OCI-LY7 (cell line): ENCODE data around the gene ITGB7. TPM values are rescaled to one million over a fixed set of nuclear protein-coding genes. Genes with fewer than 3 reads are reported as not detected.

Experiments used
- BruUV-seq: library from RNA; stranded (reverse); fragments of 400-500 nt; replicated peaks from 2 replicates; lab custom pipeline; 2021; lab: Mats Ljungman, UMichigan
- CTCF ChIA-PET: fragments of 300-600 bp; sonication (Branson Sonifier 250); formaldehyde crosslinking; loops from one replicate; lab custom pipeline; 2022; ENCODE audit warnings: antibody characterized with exemption; ENCODE audit not compliant: unreplicated experiment; lab: Charles Lee
- POLR2A ChIA-PET: fragments of 300-600 bp; sonication (Branson Sonifier 250); formaldehyde crosslinking; loops from one replicate; lab custom pipeline; 2022; ENCODE audit warnings: antibody characterized with exemption; lab: Charles Lee
- DNase-seq: peaks from one replicate; pipeline ENCODE4 v3.0.0-alpha.2; 2015; ENCODE audit warnings: low spot score
- H2AFZ ChIP-seq: fragments of 200-600 bp; sonication (generic), shearing (Covaris generic); 2 replicates; pipeline ENCODE4 v1.6.1; 2014; ENCODE audit warnings: mild to moderate bottlenecking, antibody characterized with exemption, low read length, moderate library complexity
- H3K27ac ChIP-seq: fragments of 200-600 bp; sonication (generic); 2 replicates; pipeline ENCODE4 v1.5.1; 2014; ENCODE audit warnings: mixed run types, low read depth, mild to moderate bottlenecking, moderate library complexity, low read length, inconsistent platforms; ENCODE audit not compliant: poor library complexity, severe bottlenecking
- H3K36me3 ChIP-seq: fragments of 200-600 bp; sonication (generic); 2 replicates; pipeline ENCODE4 v1.6.1; 2014; ENCODE audit warnings: mild to moderate bottlenecking, antibody characterized with exemption, low read length, moderate library complexity, mixed read lengths; ENCODE audit not compliant: insufficient read depth
- H3K4me1 ChIP-seq: fragments of 200-600 bp; sonication (generic); 2 replicates; pipeline ENCODE4 v1.5.1; 2014; ENCODE audit warnings: mild to moderate bottlenecking, low read length; ENCODE audit not compliant: insufficient read depth, poor library complexity, severe bottlenecking
- H3K4me2 ChIP-seq: fragments of 200-600 bp; sonication (generic); 2 replicates; pipeline ENCODE4 v1.6.1; 2014; ENCODE audit warnings: mild to moderate bottlenecking, low read length
- H3K4me3 ChIP-seq: fragments of 200-600 bp; sonication (generic); 2 replicates; pipeline ENCODE4 v1.5.1; 2014; ENCODE audit warnings: mild to moderate bottlenecking, low read depth, low read length; ENCODE audit not compliant: poor library complexity, severe bottlenecking
- H3K79me2 ChIP-seq: fragments of 200-600 bp; sonication (generic); 2 replicates; pipeline ENCODE4 v1.6.1; 2016; ENCODE audit warnings: low read depth, mild to moderate bottlenecking, low read length, moderate library complexity, mixed read lengths; ENCODE audit not compliant: insufficient read depth
- H3K9me2 ChIP-seq: fragments of 200-600 bp; sonication (generic); 2 replicates; pipeline ENCODE4 v1.6.1; 2016; ENCODE audit warnings: mild to moderate bottlenecking, low read length, mixed read lengths; ENCODE audit not compliant: insufficient read depth
- H3K9me3 ChIP-seq: fragments of 200-600 bp; sonication (generic); 2 replicates; pipeline ENCODE4 v1.6.1; 2014; ENCODE audit warnings: mild to moderate bottlenecking, mixed run types, low read length, mixed read lengths
- H4K20me1 ChIP-seq: fragments of 200-600 bp; sonication (generic); 2 replicates; pipeline ENCODE4 v1.6.1; 2014; ENCODE audit warnings: mild to moderate bottlenecking, antibody characterized with exemption, low read length, moderate library complexity, mixed read lengths; ENCODE audit not compliant: insufficient read depth
- EZH2phosphoT487 ChIP-seq: fragments of 200-600 bp; sonication (generic); IDR thresholded peaks from 2 replicates; pipeline ENCODE4 v1.6.1; 2018; ENCODE audit warnings: low read depth, borderline replicate concordance, mild to moderate bottlenecking, mixed run types, antibody characterized with exemption, low read length, moderate library complexity, mixed read lengths
- intact Hi-C: fragments of 100-400 bp; cut with micrococcal nuclease; formaldehyde crosslinking; loops from one replicate; pipeline ENCODE4 v1.10.0; 2022; ENCODE audit not compliant: unreplicated experiment
- total RNA-seq, 2 experiments: library from RNA; depleted of rRNA in 1 of 2; stranded (reverse); fragments of >200 nt in 1 of 2; shearing (Covaris generic) in 1 of 2; gene quantifications; 2 replicates each; pipeline ENCODE4 v1.2.3, GENCODE V29; 2014 to 2022
- TF ChIP-seq, protein P1 (sequence below): fragments of 200-600 bp; sonication (generic); conservative IDR thresholded peaks from 2 replicates; pipeline ENCODE4 v1.5.1; 2014; ENCODE audit warnings: mild to moderate bottlenecking, antibody characterized with exemption, low read length, moderate library complexity, mixed read lengths

ITGB7 gene
- total RNA-seq, 2 experiments from 2014 or later = 51.7 to 207 TPM

GRCh38 chr12:53187145-53187899, 19.7 kb downstream of the ITGB7 start:
- Histone ChIP-seq H3K9me2 (no peaks in the 10 kb centered on the region), H3K27ac (no peak overlapping the region), H3K4me1 (peaks cover 29% of the 10 kb centered on the region), H3K79me2 (peaks cover 16% of the 10 kb centered on the region), H4K20me1 (no peaks in the 10 kb centered on the region), H3K4me3 (no peak overlapping the region), H3K36me3 (peaks cover 95% of the 10 kb centered on the region), H3K4me2 (no peak overlapping the region), H3K9me3 (no peaks in the 10 kb centered on the region), H2AFZ (no peak overlapping the region)
- DNase-seq = no peak
- intact Hi-C loops = no loop called here
- ChIA-PET CTCF (interaction anchor here (0.5 to 1.6 kb wide), 3 partner anchors 11 to 313 kb away, joined by 3 to 9 read pairs (median 3); no protein-coding TSS in a partner anchor), POLR2A (interaction anchor here (0.5 to 1.1 kb wide), 7 partner anchors 13 to 108 kb away, joined by 3 to 5 read pairs (median 4); partner anchors contain the start of genes ITGB7 and SPRYD3)
- TSS peak; percentile 6 for BruUV-seq
- no peak for TF ChIP-seq EZH2phosphoT487
- TF ChIP-seq, protein P1, sequence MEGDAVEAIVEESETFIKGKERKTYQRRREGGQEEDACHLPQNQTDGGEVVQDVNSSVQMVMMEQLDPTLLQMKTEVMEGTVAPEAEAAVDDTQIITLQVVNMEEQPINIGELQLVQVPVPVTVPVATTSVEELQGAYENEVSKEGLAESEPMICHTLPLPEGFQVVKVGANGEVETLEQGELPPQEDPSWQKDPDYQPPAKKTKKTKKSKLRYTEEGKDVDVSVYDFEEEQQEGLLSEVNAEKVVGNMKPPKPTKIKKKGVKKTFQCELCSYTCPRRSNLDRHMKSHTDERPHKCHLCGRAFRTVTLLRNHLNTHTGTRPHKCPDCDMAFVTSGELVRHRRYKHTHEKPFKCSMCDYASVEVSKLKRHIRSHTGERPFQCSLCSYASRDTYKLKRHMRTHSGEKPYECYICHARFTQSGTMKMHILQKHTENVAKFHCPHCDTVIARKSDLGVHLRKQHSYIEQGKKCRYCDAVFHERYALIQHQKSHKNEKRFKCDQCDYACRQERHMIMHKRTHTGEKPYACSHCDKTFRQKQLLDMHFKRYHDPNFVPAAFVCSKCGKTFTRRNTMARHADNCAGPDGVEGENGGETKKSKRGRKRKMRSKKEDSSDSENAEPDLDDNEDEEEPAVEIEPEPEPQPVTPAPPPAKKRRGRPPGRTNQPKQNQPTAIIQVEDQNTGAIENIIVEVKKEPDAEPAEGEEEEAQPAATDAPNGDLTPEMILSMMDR = no peak

GRCh38 chr12:53186745-53187144, 20.3 kb downstream of the ITGB7 start:
- TF ChIP-seq, protein P1 = no peak
- no peak for TF ChIP-seq EZH2phosphoT487
- H3K36me3 ChIP-seq = peaks cover 95% of the 10 kb centered on the region
- CTCF ChIA-PET = interaction anchor here (1.6 kb wide), 1 partner anchor 12 kb away, joined by 9 read pairs; no protein-coding TSS in a partner anchor

More at GRCh38 chr12:53186745-53187144, 20.3 kb downstream of the ITGB7 start:
- H3K4me2 ChIP-seq = no peak overlapping the region
- POLR2A ChIA-PET = interaction anchor here (0.5 to 1.1 kb wide), 6 partner anchors 13 to 79 kb away, joined by 3 to 5 read pairs (median 4); partner anchors contain the start of gene ITGB7
- H3K4me1 ChIP-seq = peaks cover 35% of the 10 kb centered on the region
- H3K79me2 ChIP-seq = peaks cover 21% of the 10 kb centered on the region
- BruUV-seq = no TSS peak
- H3K9me2 ChIP-seq = no peaks in the 10 kb centered on the region
- H2AFZ ChIP-seq = no peak overlapping the region
- no peaks in the 10 kb centered on the region for H4K20me1 ChIP-seq
- H3K4me3 ChIP-seq = no peak overlapping the region
- intact Hi-C loops = no loop called here
- no peak for DNase-seq
- H3K9me3 ChIP-seq = peaks cover 5% of the 10 kb centered on the region; the same call in 1 of the 2 replicates
- H3K27ac ChIP-seq = no peak overlapping the region
